HG03457 (cell line): Measurements from ENCODE around the gene TYW3.

Experiments
- ATAC-seq: cut with Tn5 transposase; IDR thresholded peaks from one replicate; pipeline ENCODE4 v1.9.1; 2021; ENCODE audit warnings: moderate number of reproducible peaks; ENCODE audit not compliant: unreplicated experiment

TYW3 gene

GRCh38 chr1:74785944-74786343 is 53.0 kb downstream of the TYW3 start:
- no peak for ATAC-seq

DNA sequence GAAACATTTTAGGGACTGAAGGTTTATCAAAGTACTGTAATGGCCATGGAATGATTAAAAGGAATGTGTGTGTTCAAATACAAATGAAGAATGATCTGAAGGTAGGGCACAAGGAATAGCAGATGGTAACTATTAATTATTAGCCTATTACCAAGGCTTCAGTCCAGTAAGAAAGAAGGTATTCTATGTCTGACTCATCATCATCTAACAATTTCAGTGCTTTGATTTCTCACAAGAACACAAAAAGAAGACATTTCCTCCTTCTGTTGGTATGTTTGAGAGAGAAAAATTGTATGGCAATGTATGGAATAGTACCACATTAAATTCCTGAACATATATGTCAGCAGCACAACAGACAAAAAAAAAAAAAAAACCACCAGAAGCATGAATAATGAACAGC is 57.5 kb downstream of the TYW3 start:
- ATAC-seq = no peak

- ATAC-seq = no peak
These were observed 58.5 kb downstream of the TYW3 start for GRCh38 chr1:74791491-74791890.

GRCh38 chr1:74799119-74799657 is 66.2 kb downstream of the TYW3 start:
- no peak for ATAC-seq

GRCh38 chr1:74811436-74812179 is 78.7 kb downstream of the TYW3 start:
- ATAC-seq = peak; percentile 53

GRCh38 chr1:74812180-74812541 is 79.2 kb downstream of the TYW3 start:
- peak; percentile 94 for ATAC-seq
